OCI-LY1 (cell line): ENCODE data around the gene TRIML1.

Experiments used
- CTCF ChIP-seq: fragments of 200-600 bp; sonication (generic), shearing (Covaris generic); IDR thresholded peaks from 2 replicates; pipeline ENCODE4 v1.5.1; 2017; ENCODE audit warnings: mild to moderate bottlenecking, antibody characterized with exemption, low read length, moderate library complexity, mixed read lengths
- EZH2 ChIP-seq: fragments of 200-600 bp; sonication (generic), shearing (Covaris generic); IDR thresholded peaks from 2 replicates; pipeline ENCODE4 v1.8.0; 2017; ENCODE audit warnings: borderline replicate concordance, mixed run types, mild to moderate bottlenecking, antibody characterized with exemption, low read length, moderate library complexity, mixed read lengths

GRCh38 chr4:188160406-188160805 lies 21.2 kb downstream of the TRIML1 start:
- TF ChIP-seq CTCF (no peak), EZH2 (no peak)
